GM06990 (cell line): Measurements from ENCODE around the gene GPATCH2L.

Experiments
- DNase-seq: peaks from one replicate; pipeline ENCODE4 v3.0.0-alpha.2; 2011; ENCODE audit not compliant: insufficient read length; ENCODE audit errors: extremely low read depth
- H3K27me3 ChIP-seq: replicated peaks from 2 replicates; pipeline ENCODE4 v1.6.0; 2011; ENCODE audit warnings: low read length; ENCODE audit not compliant: control insufficient read depth, insufficient read depth
- H3K36me3 ChIP-seq: 2 replicates; pipeline ENCODE4 v1.5.1; 2011; ENCODE audit warnings: low read length; ENCODE audit not compliant: control insufficient read depth, insufficient read depth
- H3K4me3 ChIP-seq: replicated peaks from 2 replicates; pipeline ENCODE4 v1.5.1; 2011; ENCODE audit warnings: low read depth, mild to moderate bottlenecking, control low read depth, low read length
- CTCF ChIP-seq: IDR thresholded peaks from 2 replicates; pipeline ENCODE4 v1.5.1; 2011; ENCODE audit warnings: low read length, control low read depth, mild to moderate bottlenecking, inconsistent platforms; ENCODE audit not compliant: insufficient read depth, poor library complexity, severe bottlenecking

Gene GPATCH2L

GRCh38 chr14:76208340-76208739 is 56.6 kb downstream of the GPATCH2L start:
- no peak for DNase-seq
- TF ChIP-seq CTCF, result no peak
- Histone ChIP-seq H3K27me3 (no peaks in the 10 kb centered on the region), H3K36me3 (peaks cover 2% of the 10 kb centered on the region; the same call in 1 of the 2 replicates), H3K4me3 (no peak overlapping the region)

DNA sequence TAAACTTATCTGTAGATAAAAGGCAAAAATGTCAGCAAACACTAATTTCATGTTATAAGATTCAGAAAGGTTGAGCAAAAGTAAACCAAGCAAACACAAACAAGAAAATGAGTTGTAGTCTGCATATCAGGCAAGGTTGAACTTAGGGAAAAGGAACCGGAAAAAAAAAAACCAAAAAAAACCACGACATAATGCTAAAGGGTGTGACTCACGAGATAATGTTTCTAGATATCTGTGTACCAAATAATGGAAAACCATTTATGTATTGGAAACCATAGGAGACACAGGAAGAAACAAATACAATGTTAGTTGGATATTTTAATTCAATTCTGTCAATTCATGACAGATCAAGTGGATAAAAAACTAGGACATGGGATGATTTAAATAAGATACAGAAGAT is 60.5 kb downstream of the GPATCH2L start:
- H3K27me3 ChIP-seq, result no peaks in the 10 kb centered on the region
- TF ChIP-seq CTCF, result no peak
- H3K4me3 ChIP-seq, result no peak overlapping the region
- H3K36me3 ChIP-seq, result no peaks in the 10 kb centered on the region
- DNase-seq, result no peak

GRCh38 chr14:76217179-76217578 is 65.5 kb downstream of the GPATCH2L start:
- no peak for DNase-seq
- no peak for TF ChIP-seq CTCF
- no peak overlapping the region for H3K4me3 ChIP-seq
- H3K36me3 ChIP-seq, result no peaks in the 10 kb centered on the region
- H3K27me3 ChIP-seq, result no peaks in the 10 kb centered on the region

- Histone ChIP-seq H3K27me3 (no peaks in the 10 kb centered on the region), H3K36me3 (no peaks in the 10 kb centered on the region), H3K4me3 (no peak overlapping the region)
- no peak for DNase-seq
- TF ChIP-seq CTCF, result no peak
Observed at GRCh38 chr14:76218662-76219061, 66.9 kb downstream of the GPATCH2L start.

- no peak for DNase-seq
- H3K4me3 ChIP-seq, result no peak overlapping the region
- no peaks in the 10 kb centered on the region for H3K36me3 ChIP-seq
- no peak for TF ChIP-seq CTCF
- no peaks in the 10 kb centered on the region for H3K27me3 ChIP-seq
Observed at GRCh38 chr14:76219873-76220272, 68.2 kb downstream of the GPATCH2L start.

GRCh38 chr14:76227450-76228050 is 75.8 kb downstream of the GPATCH2L start:
- H3K4me3 ChIP-seq, result 0 out of 2 replicates have a peak overlapping the region, but pooled peaks have one; percentile 7
- H3K36me3 ChIP-seq, result no peaks in the 10 kb centered on the region
- H3K27me3 ChIP-seq, result no peaks in the 10 kb centered on the region
- DNase-seq, result no peak
- TF ChIP-seq CTCF, result no peak
